ENCODE data around the gene TMEM245.

DNA sequence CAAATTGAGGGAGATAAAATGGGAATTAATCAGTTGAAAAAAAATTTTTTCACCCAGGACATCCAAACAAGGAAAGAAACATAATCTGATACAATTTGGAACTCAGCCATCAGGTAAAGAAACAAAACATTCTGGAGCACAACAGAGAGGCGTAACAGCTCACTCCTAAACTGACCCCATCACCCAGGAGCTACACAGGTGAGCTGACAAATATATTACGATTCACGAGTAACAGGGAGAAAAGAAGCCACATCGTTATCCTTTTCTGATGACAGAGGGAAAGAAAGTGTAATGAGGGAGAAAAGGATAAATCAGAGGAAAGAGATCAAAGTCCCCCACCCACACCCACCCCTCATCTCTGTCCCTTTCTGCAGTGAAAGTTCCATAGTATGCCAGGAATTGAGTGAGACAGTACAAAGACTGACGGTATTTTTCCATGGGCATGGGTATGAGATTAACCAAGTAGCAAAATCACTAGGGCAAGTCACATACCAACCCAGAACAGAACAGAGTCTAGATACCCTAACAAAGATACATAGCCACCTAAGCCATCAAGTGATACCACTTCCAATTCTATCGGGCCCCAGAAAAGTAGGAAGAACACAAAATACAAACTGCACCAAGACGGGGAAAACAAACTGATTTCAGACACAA lies 45.4 kb downstream of the TMEM245 start:
- TF ChIP-seq, protein P1, sequence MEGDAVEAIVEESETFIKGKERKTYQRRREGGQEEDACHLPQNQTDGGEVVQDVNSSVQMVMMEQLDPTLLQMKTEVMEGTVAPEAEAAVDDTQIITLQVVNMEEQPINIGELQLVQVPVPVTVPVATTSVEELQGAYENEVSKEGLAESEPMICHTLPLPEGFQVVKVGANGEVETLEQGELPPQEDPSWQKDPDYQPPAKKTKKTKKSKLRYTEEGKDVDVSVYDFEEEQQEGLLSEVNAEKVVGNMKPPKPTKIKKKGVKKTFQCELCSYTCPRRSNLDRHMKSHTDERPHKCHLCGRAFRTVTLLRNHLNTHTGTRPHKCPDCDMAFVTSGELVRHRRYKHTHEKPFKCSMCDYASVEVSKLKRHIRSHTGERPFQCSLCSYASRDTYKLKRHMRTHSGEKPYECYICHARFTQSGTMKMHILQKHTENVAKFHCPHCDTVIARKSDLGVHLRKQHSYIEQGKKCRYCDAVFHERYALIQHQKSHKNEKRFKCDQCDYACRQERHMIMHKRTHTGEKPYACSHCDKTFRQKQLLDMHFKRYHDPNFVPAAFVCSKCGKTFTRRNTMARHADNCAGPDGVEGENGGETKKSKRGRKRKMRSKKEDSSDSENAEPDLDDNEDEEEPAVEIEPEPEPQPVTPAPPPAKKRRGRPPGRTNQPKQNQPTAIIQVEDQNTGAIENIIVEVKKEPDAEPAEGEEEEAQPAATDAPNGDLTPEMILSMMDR (IDR thresholded peaks at IDR 0.05 in 2 of 3, conservative IDR thresholded peaks at IDR 0.05 in 1 of 3; ENCODE audit: borderline replicate concordance in 1 of 3, insufficient read depth in 1 of 3, low read depth in 2 of 3, low read length in 2 of 3) = no peak
- TF ChIP-seq, protein P2, sequence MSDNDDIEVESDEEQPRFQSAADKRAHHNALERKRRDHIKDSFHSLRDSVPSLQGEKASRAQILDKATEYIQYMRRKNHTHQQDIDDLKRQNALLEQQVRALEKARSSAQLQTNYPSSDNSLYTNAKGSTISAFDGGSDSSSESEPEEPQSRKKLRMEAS (IDR thresholded peaks at IDR 0.05) = no peak
- TF ChIP-seq EZH2 (IDR thresholded peaks at IDR 0.05) = no peak
